Esophagus squamous epithelium (tissue), 4 donors: ENCODE measurements around the gene LRP1.

Source experiments
- POLR2A ChIP-seq, 4 donors: fragments of 450-650 bp; IDR thresholded peaks; one replicate each; pipeline ENCODE4 v1.6.1; 2017; ENCODE audit warnings: antibody characterized with exemption in 4 of 4, mild to moderate bottlenecking in 4 of 4, moderate library complexity in 3 of 4
- TF ChIP-seq, protein P1 (sequence below), 6 experiments: fragments of 450-650 bp in 4 of 6; fragments of 200-600 bp in 2 of 6; sonication (generic) in 2 of 6; IDR thresholded peaks; one replicate each; pipeline ENCODE4 v1.5.1; 2016 to 2019; ENCODE audit warnings: antibody characterized with exemption in 6 of 6, mild to moderate bottlenecking in 4 of 6, moderate library complexity in 4 of 6

DNA sequence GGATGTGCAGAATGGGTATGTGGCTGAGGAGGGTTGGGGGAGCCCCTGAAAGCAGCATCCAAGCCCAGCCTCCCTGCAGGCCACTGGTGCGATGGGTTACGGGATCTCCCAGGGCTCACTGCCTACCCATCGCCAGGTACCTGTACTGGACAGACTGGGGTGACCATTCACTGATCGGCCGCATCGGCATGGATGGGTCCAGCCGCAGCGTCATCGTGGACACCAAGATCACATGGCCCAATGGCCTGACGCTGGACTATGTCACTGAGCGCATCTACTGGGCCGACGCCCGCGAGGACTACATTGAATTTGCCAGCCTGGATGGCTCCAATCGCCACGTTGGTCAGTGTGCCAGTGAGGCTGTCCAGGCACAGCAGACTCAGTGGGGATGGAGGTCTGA lies 70.0 kb downstream of the LRP1 start:
- TF ChIP-seq, protein P1, sequence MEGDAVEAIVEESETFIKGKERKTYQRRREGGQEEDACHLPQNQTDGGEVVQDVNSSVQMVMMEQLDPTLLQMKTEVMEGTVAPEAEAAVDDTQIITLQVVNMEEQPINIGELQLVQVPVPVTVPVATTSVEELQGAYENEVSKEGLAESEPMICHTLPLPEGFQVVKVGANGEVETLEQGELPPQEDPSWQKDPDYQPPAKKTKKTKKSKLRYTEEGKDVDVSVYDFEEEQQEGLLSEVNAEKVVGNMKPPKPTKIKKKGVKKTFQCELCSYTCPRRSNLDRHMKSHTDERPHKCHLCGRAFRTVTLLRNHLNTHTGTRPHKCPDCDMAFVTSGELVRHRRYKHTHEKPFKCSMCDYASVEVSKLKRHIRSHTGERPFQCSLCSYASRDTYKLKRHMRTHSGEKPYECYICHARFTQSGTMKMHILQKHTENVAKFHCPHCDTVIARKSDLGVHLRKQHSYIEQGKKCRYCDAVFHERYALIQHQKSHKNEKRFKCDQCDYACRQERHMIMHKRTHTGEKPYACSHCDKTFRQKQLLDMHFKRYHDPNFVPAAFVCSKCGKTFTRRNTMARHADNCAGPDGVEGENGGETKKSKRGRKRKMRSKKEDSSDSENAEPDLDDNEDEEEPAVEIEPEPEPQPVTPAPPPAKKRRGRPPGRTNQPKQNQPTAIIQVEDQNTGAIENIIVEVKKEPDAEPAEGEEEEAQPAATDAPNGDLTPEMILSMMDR (IDR thresholded peaks at IDR 0.05) = no peak
- no peak for TF ChIP-seq POLR2A (IDR thresholded peaks at IDR 0.05)
